ENCODE results near the gene EAPP. TPM values are rescaled to one million over a fixed set of nuclear protein-coding genes. Genes with fewer than 3 reads are reported as not detected.

EAPP gene
- total RNA-seq, 1 experiment from 2014 or later: 35.0 TPM

- H3K9me3 ChIP-seq (ENCODE audit: control insufficient read depth, low read depth, low read length): no peaks in the 10 kb centered on the region
- Mint-ChIP-seq H3K9me3 (no peaks in the 10 kb centered on the region), H3K27me3 (ENCODE audit: low read depth) (no peaks in the 10 kb centered on the region), H3K4me1 (no peaks in the 10 kb centered on the region), H3K4me3 (no peak overlapping the region; a peak in 1 of 5 replicates), H3K27ac (no peak overlapping the region), H3K36me3 (ENCODE audit: insufficient read depth in 1 of 3, low read depth in 3 of 3) (peaks cover 19 to 75% (median 59%) of the 10 kb centered on the region in 3 experiments)
- H3K56ac ChIP-seq (ENCODE audit: insufficient read length, low read depth, low read length): no peak overlapping the region
- no peak overlapping the region for H2BK15ac ChIP-seq (ENCODE audit: low read depth, low read length)
- H3K79me2 ChIP-seq (ENCODE audit: insufficient read depth, low read length): no peaks in the 10 kb centered on the region
- H3K9ac ChIP-seq (ENCODE audit: extremely low read depth, insufficient read length, low read length): no peak overlapping the region
- no peak overlapping the region for H2BK20ac ChIP-seq (ENCODE audit: low read depth, low read length, poor library complexity, severe bottlenecking)
- no peak overlapping the region for H2AFZ ChIP-seq (ENCODE audit: low read length)
- no peak overlapping the region for H3K27ac ChIP-seq (ENCODE audit: insufficient read length, low read depth, low read length)
- H2AK5ac ChIP-seq (ENCODE audit: insufficient read length, low read length): no peak overlapping the region
- TF ChIP-seq CTCF (conservative IDR thresholded peaks at IDR 0.05): no peak
- no peak overlapping the region for H4K91ac ChIP-seq (ENCODE audit: insufficient read length, low read depth, low read length)
- no peak overlapping the region for H3K4me2 ChIP-seq (ENCODE audit: insufficient read depth, insufficient read length, low read length)
- H3K79me1 ChIP-seq (ENCODE audit: insufficient read depth, low read depth, low read length, poor library complexity, severe bottlenecking): no peaks in the 10 kb centered on the region
- no peak overlapping the region for H4K5ac ChIP-seq (ENCODE audit: insufficient read length, low read depth, low read length)
- H4K20me1 ChIP-seq (ENCODE audit: control insufficient read depth, insufficient read depth, insufficient read length): no peaks in the 10 kb centered on the region
- no peak overlapping the region for H3K14ac ChIP-seq (ENCODE audit: insufficient read depth, low read length)
- no peak overlapping the region for H2BK5ac ChIP-seq (ENCODE audit: insufficient read length, low read length)
- no peaks in the 10 kb centered on the region for H3K27me3 ChIP-seq (ENCODE audit: insufficient read depth, low read length)
- H3K23ac ChIP-seq (ENCODE audit: insufficient read length, low read depth, low read length): no peak overlapping the region
- H2BK12ac ChIP-seq (ENCODE audit: insufficient read length, low read depth, low read length): no peak overlapping the region
- WGBS (ENCODE audit: extremely low coverage, insufficient read length, low lambda C conversion rate): no CpG with 5 or more reads among the region's 5 CpGs
- no peaks in the 10 kb centered on the region for H3K4me1 ChIP-seq (ENCODE audit: insufficient read depth, low read length)
- H3K4ac ChIP-seq (ENCODE audit: low read depth, low read length): no peak overlapping the region
- no peaks in the 10 kb centered on the region for H3K23me2 ChIP-seq (ENCODE audit: insufficient read length, low read depth, low read length, poor library complexity, severe bottlenecking)
- H3K18ac ChIP-seq (ENCODE audit: insufficient read length, low read depth, low read length): no peak overlapping the region
- H4K8ac ChIP-seq (replicated peaks; ENCODE audit: insufficient read length, low read depth, low read length): no peak overlapping the region
- no peak overlapping the region for H3T11ph ChIP-seq (ENCODE audit: low read length)
- DNase-seq: no peak
- no peak overlapping the region for H2BK120ac ChIP-seq (ENCODE audit: low read depth, low read length, poor library complexity, severe bottlenecking)
These were observed 40.9 kb upstream of the EAPP start for GRCh38 chr14:34580381-34580780.

Measured in H9 (cell line).